Mammary epithelial cell (primary cell): ENCODE data around the gene FOXM1.

Experiments
- EZH2 ChIP-seq: IDR thresholded peaks from 2 replicates; pipeline ENCODE4 v1.6.1; 2012; ENCODE audit warnings: low read length, inconsistent platforms, borderline replicate concordance
- TF ChIP-seq, protein P1 (sequence below), 2 donors: IDR thresholded peaks in 1 of 2; conservative IDR thresholded peaks in 1 of 2; 2 replicates each; pipeline ENCODE4 v1.5.1; 2011 to 2012; ENCODE audit warnings: inconsistent platforms in 2 of 2, low read length in 2 of 2, mild to moderate bottlenecking in 2 of 2, control low read depth in 1 of 2, low read depth in 1 of 2; ENCODE audit not compliant: insufficient read depth in 1 of 2; ENCODE audit errors: extremely low read depth in 1 of 2

DNA sequence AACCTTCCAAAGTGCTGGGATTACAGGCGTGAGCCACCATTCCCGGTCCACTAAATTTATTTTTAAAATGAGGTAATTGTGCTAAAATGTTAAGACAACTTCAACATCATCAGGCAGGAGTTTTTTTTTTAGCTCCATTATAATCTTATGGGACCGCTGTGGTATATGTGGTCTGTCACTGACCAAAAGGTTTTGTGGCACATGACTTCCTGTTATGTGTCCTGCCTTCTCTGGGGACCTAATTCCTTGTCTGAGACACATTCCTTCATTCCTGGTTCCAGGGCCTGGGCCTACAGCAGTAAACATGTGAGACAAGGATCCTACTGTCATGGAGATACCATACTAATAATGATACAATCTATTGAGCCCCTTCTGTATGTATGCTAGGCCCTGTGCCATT, 25.0 kb downstream of the FOXM1 start:
- TF ChIP-seq, protein P1, sequence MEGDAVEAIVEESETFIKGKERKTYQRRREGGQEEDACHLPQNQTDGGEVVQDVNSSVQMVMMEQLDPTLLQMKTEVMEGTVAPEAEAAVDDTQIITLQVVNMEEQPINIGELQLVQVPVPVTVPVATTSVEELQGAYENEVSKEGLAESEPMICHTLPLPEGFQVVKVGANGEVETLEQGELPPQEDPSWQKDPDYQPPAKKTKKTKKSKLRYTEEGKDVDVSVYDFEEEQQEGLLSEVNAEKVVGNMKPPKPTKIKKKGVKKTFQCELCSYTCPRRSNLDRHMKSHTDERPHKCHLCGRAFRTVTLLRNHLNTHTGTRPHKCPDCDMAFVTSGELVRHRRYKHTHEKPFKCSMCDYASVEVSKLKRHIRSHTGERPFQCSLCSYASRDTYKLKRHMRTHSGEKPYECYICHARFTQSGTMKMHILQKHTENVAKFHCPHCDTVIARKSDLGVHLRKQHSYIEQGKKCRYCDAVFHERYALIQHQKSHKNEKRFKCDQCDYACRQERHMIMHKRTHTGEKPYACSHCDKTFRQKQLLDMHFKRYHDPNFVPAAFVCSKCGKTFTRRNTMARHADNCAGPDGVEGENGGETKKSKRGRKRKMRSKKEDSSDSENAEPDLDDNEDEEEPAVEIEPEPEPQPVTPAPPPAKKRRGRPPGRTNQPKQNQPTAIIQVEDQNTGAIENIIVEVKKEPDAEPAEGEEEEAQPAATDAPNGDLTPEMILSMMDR (conservative IDR thresholded peaks at IDR 0.05 in 1 of 2, IDR thresholded peaks at IDR 0.05 in 1 of 2; ENCODE audit: extremely low read depth in 1 of 2, insufficient read depth in 1 of 2, low read depth in 1 of 2, low read length in 2 of 2) = no peak
- TF ChIP-seq EZH2 = no peak
